Rectal smooth muscle tissue (tissue), 1 donor: ENCODE results near the gene PHF10.
"Not testable (repeated sequence)": the region's sequence is repeated elsewhere in the genome, so short reads cannot be mapped to it uniquely, and the experiment has no call there.

Source experiments
- H3K27ac ChIP-seq: one replicate; pipeline ENCODE4 v1.7.0; 2013; ENCODE audit warnings: low read depth, low read length, inconsistent platforms
- H3K27me3 ChIP-seq: one replicate; pipeline ENCODE4 v1.7.0; 2013; ENCODE audit warnings: low read length; ENCODE audit not compliant: control insufficient read depth, insufficient read depth
- H3K36me3 ChIP-seq: one replicate; pipeline ENCODE4 v1.7.0; 2013; ENCODE audit warnings: low read length; ENCODE audit not compliant: control insufficient read depth, insufficient read depth
- H3K4me1 ChIP-seq: one replicate; pipeline ENCODE4 v1.7.0; 2013; ENCODE audit warnings: low read length; ENCODE audit not compliant: control insufficient read depth, insufficient read depth
- H3K4me3 ChIP-seq: one replicate; pipeline ENCODE4 v1.7.0; 2013; ENCODE audit warnings: low read length
- H3K9ac ChIP-seq: one replicate; pipeline ENCODE4 v1.7.0; 2013; ENCODE audit warnings: low read length

Gene PHF10

DNA sequence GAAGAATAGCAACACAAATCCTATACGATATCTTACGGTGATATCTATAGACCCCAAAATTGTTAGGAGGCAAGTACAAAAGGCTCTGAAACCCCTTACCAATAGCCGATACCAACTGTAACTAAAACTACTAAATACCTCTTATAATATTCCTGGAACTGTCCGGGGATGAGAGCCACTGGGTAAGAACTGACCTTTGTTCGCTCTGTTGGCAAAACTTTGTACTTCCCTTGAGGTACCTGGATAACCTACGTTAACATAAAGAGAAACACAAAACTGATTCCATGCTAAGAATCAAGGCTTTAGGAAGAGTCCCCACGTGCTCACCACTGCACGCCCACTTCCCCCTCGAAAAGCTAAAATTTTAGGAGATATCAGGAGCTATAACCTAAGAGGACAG, 9.7 kb downstream of the PHF10 start:
- no peaks in the 10 kb centered on the region for H3K27me3 ChIP-seq
- H3K4me3 ChIP-seq = no peak overlapping the region
- H3K9ac ChIP-seq = no peak overlapping the region
- H3K4me1 ChIP-seq = no peaks in the 10 kb centered on the region
- no peak overlapping the region for H3K27ac ChIP-seq
- peaks cover 11% of the 10 kb centered on the region for H3K36me3 ChIP-seq

DNA sequence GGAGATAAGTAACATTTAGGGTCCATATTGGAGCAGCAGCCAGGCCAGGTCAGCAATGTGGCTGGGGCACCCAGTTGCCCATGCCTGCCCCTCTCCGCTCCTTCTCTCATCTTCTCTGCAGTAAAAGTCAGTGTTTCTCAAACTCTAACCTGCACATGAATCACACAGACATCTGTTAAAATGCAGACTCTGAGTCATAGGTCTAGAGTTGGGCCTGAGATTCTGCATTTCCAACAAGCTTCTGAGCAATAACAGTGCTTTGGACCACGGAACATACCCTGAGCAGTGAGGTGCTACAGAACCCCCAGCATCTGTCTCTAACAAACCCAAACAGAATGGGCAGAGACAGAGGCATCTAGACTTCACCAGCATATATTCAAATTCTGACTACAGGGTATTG, 10.1 kb downstream of the PHF10 start:
- H3K27me3 ChIP-seq = no peaks in the 10 kb centered on the region
- H3K36me3 ChIP-seq = peaks cover 11% of the 10 kb centered on the region
- no peak overlapping the region for H3K27ac ChIP-seq
- no peak overlapping the region for H3K4me3 ChIP-seq
- H3K4me1 ChIP-seq = no peaks in the 10 kb centered on the region
- H3K9ac ChIP-seq = no peak overlapping the region

DNA sequence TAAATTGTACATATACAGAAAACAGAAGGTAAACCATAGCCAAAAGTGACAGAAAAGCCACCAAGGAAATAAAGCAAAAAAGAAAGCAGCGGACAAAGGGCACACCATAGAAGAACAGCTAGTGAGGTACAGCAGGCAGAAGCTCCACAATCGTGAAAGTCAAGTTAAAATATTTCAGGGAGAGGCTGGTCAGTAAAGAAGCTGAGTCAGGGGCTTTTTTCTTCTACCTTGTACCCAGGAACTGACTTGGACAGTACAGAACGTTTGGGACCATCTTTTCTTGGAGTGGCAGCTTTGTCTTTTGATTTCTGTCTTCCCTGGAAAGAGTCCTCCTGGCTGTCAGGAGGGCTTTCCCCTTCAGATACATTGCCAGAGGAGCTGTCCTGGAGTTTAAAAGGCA, 14.3 kb downstream of the PHF10 start:
- Histone ChIP-seq H3K4me1 (peaks cover 2% of the 10 kb centered on the region), H3K27ac (no peak overlapping the region), H3K27me3 (no peaks in the 10 kb centered on the region), H3K9ac (no peak overlapping the region), H3K36me3 (peaks cover 16% of the 10 kb centered on the region), H3K4me3 (no peak overlapping the region)

DNA sequence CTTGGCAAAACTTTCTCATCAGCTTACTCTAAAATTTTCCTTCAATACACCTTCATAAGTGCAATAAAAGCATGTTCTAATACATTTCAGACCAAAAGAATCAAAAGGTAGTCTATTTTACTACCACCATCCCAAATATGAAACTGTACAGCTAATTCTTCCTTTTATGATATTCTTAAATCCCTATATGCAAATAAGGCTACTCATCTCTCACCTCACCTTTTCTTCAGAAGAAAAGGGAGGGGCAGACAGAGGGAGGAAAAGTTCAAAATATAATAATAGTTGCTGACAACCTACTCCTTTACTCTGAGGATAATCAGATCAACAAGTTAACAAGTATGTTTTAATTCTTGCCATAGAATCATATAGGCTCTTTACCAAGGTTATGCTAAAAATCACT, 15.0 kb downstream of the PHF10 start:
- Histone ChIP-seq H3K27ac (no peak overlapping the region), H3K4me1 (peaks cover 3% of the 10 kb centered on the region), H3K36me3 (peaks cover 13% of the 10 kb centered on the region), H3K9ac (no peak overlapping the region), H3K4me3 (no peak overlapping the region), H3K27me3 (no peaks in the 10 kb centered on the region)

GRCh38 chr6:169707772-169708171, 16.5 kb downstream of the PHF10 start:
- Histone ChIP-seq H3K4me3 (no peak overlapping the region), H3K9ac (no peak overlapping the region), H3K27me3 (no peaks in the 10 kb centered on the region), H3K27ac (no peak overlapping the region), H3K4me1 (peaks cover 15% of the 10 kb centered on the region), H3K36me3 (peaks cover 8% of the 10 kb centered on the region)

DNA sequence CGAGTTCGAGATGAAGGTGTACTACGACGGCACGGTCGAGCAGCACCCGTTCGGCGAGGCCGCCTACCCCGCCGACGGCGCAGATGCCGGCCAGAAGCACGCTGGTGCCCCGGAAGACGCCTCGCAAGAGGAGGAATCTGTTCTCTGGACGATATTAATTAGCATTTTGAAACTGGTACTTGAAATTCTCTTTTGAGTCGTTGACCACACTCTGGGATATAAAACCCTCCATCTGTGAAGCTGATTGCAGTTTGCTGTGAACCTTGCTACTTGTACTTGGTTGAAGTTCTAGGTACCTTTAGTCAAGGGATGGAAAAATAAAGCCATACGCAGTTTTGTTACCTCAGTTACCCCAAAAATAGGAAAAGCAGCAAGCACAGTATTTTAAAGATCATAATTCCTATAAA, 21.5 kb downstream of the PHF10 start:
- Histone ChIP-seq H3K9ac (peak overlapping the region; percentile 81), H3K4me3 (peak overlapping the region; percentile 81), H3K4me1 (peaks cover 23% of the 10 kb centered on the region), H3K36me3 (peaks cover 3% of the 10 kb centered on the region), H3K27me3 (no peaks in the 10 kb centered on the region), H3K27ac (peak overlapping the region; percentile 97)

- H3K4me1 ChIP-seq = peaks cover 23% of the 10 kb centered on the region
- peak within 1 kb of the TSS; percentile 97 for H3K27ac ChIP-seq
- H3K4me3 ChIP-seq = peak within 1 kb of the TSS; percentile 81
- peak within 1 kb of the TSS; percentile 86 for H3K9ac ChIP-seq
- H3K36me3 ChIP-seq = no peaks in the 10 kb centered on the region
- no peaks in the 10 kb centered on the region for H3K27me3 ChIP-seq
Measured at GRCh38 chr6:169701954-169702839, 22.1 kb downstream of the PHF10 start, which contains the start of the genes C6orf120 and WDR27. TSS of gene C6orf120 (plus strand) at chr6:169702126. CDS start at chr6:169702460, 334 bp downstream. TSS of gene WDR27 (minus strand) at chr6:169702029. CDS start at chr6:169689005, 13,024 bp downstream.

DNA sequence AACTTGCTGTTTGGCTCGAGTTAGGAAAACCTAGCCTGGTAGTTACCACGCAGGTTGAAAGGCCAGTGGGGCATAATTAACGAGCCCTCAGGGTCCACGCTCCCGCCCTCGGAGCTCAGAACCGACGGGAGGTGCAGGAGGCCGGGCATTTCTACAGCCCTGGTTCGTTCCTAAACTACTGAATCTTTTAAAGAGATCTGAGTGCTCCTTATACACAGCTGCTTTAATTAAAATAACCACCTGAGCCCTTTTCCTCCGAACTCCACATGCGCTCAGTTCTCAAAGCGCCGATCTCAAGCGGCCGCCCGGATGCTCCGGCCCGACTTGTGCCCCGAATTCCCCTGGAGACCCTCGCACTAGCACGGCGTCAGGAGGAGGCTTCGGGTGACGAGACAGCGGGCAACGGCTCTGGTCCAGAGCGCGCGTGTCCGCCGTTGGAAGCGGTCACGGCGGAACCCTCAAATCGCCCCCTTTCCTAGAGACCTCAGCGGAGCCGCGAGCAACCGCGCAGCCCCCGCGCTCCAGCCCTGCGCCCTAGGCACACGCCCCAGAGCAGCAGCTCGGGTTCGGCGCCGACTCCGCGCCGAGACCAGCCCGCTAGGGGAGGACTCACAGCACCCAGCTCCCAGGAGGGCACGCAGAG, 22.9 kb downstream of the PHF10 start:
- Histone ChIP-seq H3K27me3 (no peaks in the 10 kb centered on the region), H3K4me1 (peaks cover 23% of the 10 kb centered on the region), H3K27ac (peak overlapping the region; percentile 97), H3K4me3 (peak overlapping the region; percentile 81), H3K36me3 (no peaks in the 10 kb centered on the region), H3K9ac (peak overlapping the region; percentile 86)

- H3K27ac ChIP-seq = no peak overlapping the region
- H3K9ac ChIP-seq = no peak overlapping the region
Measured at GRCh38 chr6:169700296-169700695, 24.0 kb downstream of the PHF10 start.

DNA sequence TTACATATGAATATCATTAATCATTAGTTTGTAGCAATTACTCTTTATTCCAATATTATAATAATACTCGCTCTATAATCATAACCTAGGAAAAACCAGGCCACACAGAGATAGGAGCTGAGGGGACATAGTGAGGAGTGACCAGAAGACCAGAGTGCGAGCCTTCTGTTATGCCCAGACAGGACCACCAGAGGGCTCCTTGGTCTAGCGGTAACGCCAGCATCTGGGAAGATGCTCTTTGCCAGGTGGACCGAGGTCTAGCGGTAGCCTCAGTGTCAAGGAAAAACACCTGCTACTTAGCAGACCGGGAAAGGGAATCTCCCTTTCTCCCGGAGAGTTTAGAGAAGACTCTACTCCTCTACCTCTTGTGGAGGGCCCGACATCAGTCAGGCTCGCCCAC, 27.2 kb downstream of the PHF10 start:
- not testable (repeated sequence) for H3K4me1 ChIP-seq, H3K27me3 ChIP-seq, H3K36me3 ChIP-seq

More at GRCh38 chr6:169700296-169700695, 24.0 kb downstream of the PHF10 start:
- no peaks in the 10 kb centered on the region for H3K27me3 ChIP-seq
- H3K4me3 ChIP-seq = peak overlapping the region; percentile 28
- no peaks in the 10 kb centered on the region for H3K36me3 ChIP-seq
- H3K4me1 ChIP-seq = peaks cover 21% of the 10 kb centered on the region

GRCh38 chr6:169695131-169695530, 29.2 kb downstream of the PHF10 start:
- no peaks in the 10 kb centered on the region for H3K27me3 ChIP-seq
- no peak overlapping the region for H3K4me3 ChIP-seq
- no peak overlapping the region for H3K27ac ChIP-seq
- H3K9ac ChIP-seq = no peak overlapping the region
- H3K4me1 ChIP-seq = no peaks in the 10 kb centered on the region
- H3K36me3 ChIP-seq = no peaks in the 10 kb centered on the region

More for the DNA sequence above, 27.2 kb downstream of the PHF10 start:
- not testable (repeated sequence) for H3K4me3 ChIP-seq, H3K9ac ChIP-seq, H3K27ac ChIP-seq

GRCh38 chr6:169692516-169692915, 31.8 kb downstream of the PHF10 start:
- Histone ChIP-seq H3K27ac (no peak overlapping the region), H3K9ac (no peak overlapping the region), H3K4me1 (no peaks in the 10 kb centered on the region), H3K36me3 (peaks cover 3% of the 10 kb centered on the region), H3K4me3 (no peak overlapping the region), H3K27me3 (no peaks in the 10 kb centered on the region)
